GM12878 (cell line): Measurements from ENCODE around the gene SP1. TPM values are rescaled to one million over a fixed set of nuclear protein-coding genes. Genes with fewer than 3 reads are reported as not detected.
A peak's percentile ranks its signal among the peaks of the same experiment; 100 is the strongest.

Source experiments
- ATAC-seq: fragments of 200-7000 bp; cut with Tn5 transposase; 3 replicates; pipeline ENCODE4 v1.9.1; 2020; ENCODE audit warnings: mild to moderate bottlenecking, moderate library complexity
- BruUV-seq: library from RNA; stranded (reverse); fragments of 400-500 nt; replicated peaks from 2 replicates; lab custom pipeline; 2021; lab: Mats Ljungman, UMichigan
- CTCF ChIA-PET: fragments of 300-600 bp; sonication (Branson Sonifier 250); formaldehyde crosslinking; extraction: SDS; loops from one replicate; lab custom pipeline; 2021; ENCODE audit warnings: inconsistent platforms; lab: Yijun Ruan, JAX
- POLR2A ChIA-PET: fragments of 350-600 bp; formaldehyde crosslinking; extraction: SDS; loops from one replicate; lab custom pipeline; 2021; ENCODE audit warnings: inconsistent platforms; lab: Charles Lee
- RAD21 ChIA-PET: fragments of 300-600 bp; sonication (Branson Sonifier 250); formaldehyde crosslinking; loops from one replicate; lab custom pipeline; 2023; ENCODE audit warnings: antibody characterized with exemption; ENCODE audit not compliant: unreplicated experiment; lab: Charles Lee
- SMC1A ChIA-PET: fragments of 300-600 bp; sonication (Branson Sonifier 250); formaldehyde crosslinking; loops from one replicate; lab custom pipeline; 2023; ENCODE audit not compliant: unreplicated experiment, uncharacterized antibody; lab: Charles Lee
- DNase-seq: peaks from one replicate; pipeline ENCODE4 v3.0.0-alpha.2; 2011; ENCODE audit warnings: low read depth, low spot score
- FAIRE-seq: peaks from 3 replicates; lab custom pipeline; 2011; peaks lifted over from hg19 to GRCh38; lab: Jason Lieb, UNC
- H2AFZ ChIP-seq: 2 replicates; pipeline ENCODE4 v1.6.0; 2011; ENCODE audit warnings: low read depth, low read length, control low read depth; ENCODE audit not compliant: control insufficient read depth
- H3K27ac ChIP-seq: 2 replicates; pipeline ENCODE4 v1.5.1; 2011; ENCODE audit warnings: control low read depth; ENCODE audit not compliant: control insufficient read depth, insufficient read depth
- H3K27me3 ChIP-seq, 2 experiments: replicated peaks in 1 of 2; 2 replicates each; pipeline versions ENCODE4 v1.6.0 to v1.6.1; 2011; ENCODE audit warnings: low read length in 1 of 2; ENCODE audit not compliant: control insufficient read depth in 2 of 2, insufficient read depth in 2 of 2
- H3K36me3 ChIP-seq, 2 experiments: 2 replicates each; pipeline ENCODE4 v1.5.1; 2011; ENCODE audit warnings: low read length in 1 of 2; ENCODE audit not compliant: control insufficient read depth in 2 of 2, insufficient read depth in 2 of 2
- H3K4me1 ChIP-seq: 2 replicates; pipeline ENCODE4 v1.6.1; 2011; ENCODE audit warnings: mild to moderate bottlenecking, low read length, moderate library complexity, mixed read lengths; ENCODE audit not compliant: control insufficient read depth, insufficient read depth
- H3K4me2 ChIP-seq: 2 replicates; pipeline ENCODE4 v1.6.0; 2011; ENCODE audit warnings: control low read depth; ENCODE audit not compliant: control insufficient read depth, insufficient read depth
- H3K4me3 ChIP-seq: fragments of 200-600 bp; sonication (generic); 2 replicates; pipeline ENCODE4 v1.5.1; 2016
- H3K79me2 ChIP-seq: 2 replicates; pipeline ENCODE4 v1.6.0; 2011; ENCODE audit warnings: low read length; ENCODE audit not compliant: control insufficient read depth, insufficient read depth
- H3K9ac ChIP-seq: 2 replicates; pipeline ENCODE4 v1.8.0; 2011; ENCODE audit warnings: low read length, control low read depth, mixed read lengths; ENCODE audit not compliant: control insufficient read depth, insufficient read depth
- H3K9me3 ChIP-seq: replicated peaks from 3 replicates; pipeline ENCODE4 v1.5.1; 2011; ENCODE audit warnings: mild to moderate bottlenecking, low read length; ENCODE audit not compliant: control insufficient read depth, insufficient read depth
- H4K20me1 ChIP-seq: 2 replicates; pipeline ENCODE4 v1.6.0; 2011; ENCODE audit not compliant: control insufficient read depth, insufficient read depth
- NBN ChIP-seq: fragments of 450-650 bp; IDR thresholded peaks from 2 replicates; pipeline ENCODE4 v1.6.1; 2016
- POLR2AphosphoS5 ChIP-seq: IDR thresholded peaks from 2 replicates; pipeline ENCODE4 v1.6.1; 2011; ENCODE audit warnings: mild to moderate bottlenecking, low read length, inconsistent platforms
- STAT1 ChIP-seq: fragments of 450-650 bp; conservative IDR thresholded peaks from 2 replicates; pipeline ENCODE4 v1.6.1; 2014; ENCODE audit warnings: antibody characterized with exemption, mild to moderate bottlenecking
- WGBS: methylation state at CpG from one replicate; pipeline ENCODE4 v1.1.6; 2016; ENCODE audit warnings: low lambda C conversion rate; ENCODE audit not compliant: insufficient replicate concordance, insufficient coverage; ENCODE audit errors: missing lambda C conversion rate; 5-methylcytosine and 5-hydroxymethylcytosine counted together
- in situ Hi-C: fragments of 300-500 bp; cut with MboI; formaldehyde crosslinking; loops from 9 replicates; pipeline ENCODE4 v1.14.3; 2018; ENCODE audit warnings: mixed read lengths
- intact Hi-C: fragments of 100-400 bp; cut with micrococcal nuclease; formaldehyde crosslinking; loops from one replicate; pipeline ENCODE4 v1.14.2; 2022; ENCODE audit not compliant: unreplicated experiment
- polyA plus RNA-seq, 11 experiments: library from polyadenylated mRNA; depleted of rRNA in 4 of 11; unstranded in 6 of 11; stranded (reverse) in 5 of 11; fragments of >200 nt; fragmentation: Nextera tagmentation in 4 of 11; fragmentation: Illumina TruSeq in 1 of 11; extraction: Ambion mirVana in 4 of 11; extraction: Trizol in 1 of 11; gene quantifications; 1 replicate in 1 of 11; 2 replicates in 10 of 11; pipeline versions ENCODE4 v1.2.1 to v1.2.3, GENCODE V29; 2011 to 2016; ENCODE audit warnings: inconsistent platforms in 2 of 11, missing spikeins in 2 of 11, low read depth in 1 of 11
- total RNA-seq, 4 experiments: library from RNA; depleted of rRNA in 3 of 4; stranded (reverse); fragments of >200 nt in 3 of 4; fragmentation: Illumina TruSeq in 1 of 4; extraction: Trizol in 1 of 4; gene quantifications; 2 replicates each; pipeline versions ENCODE4 v1.2.1 to v1.2.3, GENCODE V29; 2013 to 2021
- TF ChIP-seq, protein P1 (sequence below): IDR thresholded peaks from 2 replicates; pipeline ENCODE4 v1.6.1; 2012; ENCODE audit warnings: mild to moderate bottlenecking, low read depth, low read length

The SP1 gene
- total and polyA plus RNA-seq, 10 of the 15 experiments (the other 5 are each of a cell fraction or from before 2014, with no cell fraction given): 3.3 to 52.0 (median 25.2) TPM

GRCh38 chr12:53454707-53455106 lies 74.7 kb downstream of the SP1 start:
- H4K20me1 ChIP-seq: peaks cover 13% of the 10 kb centered on the region

DNA sequence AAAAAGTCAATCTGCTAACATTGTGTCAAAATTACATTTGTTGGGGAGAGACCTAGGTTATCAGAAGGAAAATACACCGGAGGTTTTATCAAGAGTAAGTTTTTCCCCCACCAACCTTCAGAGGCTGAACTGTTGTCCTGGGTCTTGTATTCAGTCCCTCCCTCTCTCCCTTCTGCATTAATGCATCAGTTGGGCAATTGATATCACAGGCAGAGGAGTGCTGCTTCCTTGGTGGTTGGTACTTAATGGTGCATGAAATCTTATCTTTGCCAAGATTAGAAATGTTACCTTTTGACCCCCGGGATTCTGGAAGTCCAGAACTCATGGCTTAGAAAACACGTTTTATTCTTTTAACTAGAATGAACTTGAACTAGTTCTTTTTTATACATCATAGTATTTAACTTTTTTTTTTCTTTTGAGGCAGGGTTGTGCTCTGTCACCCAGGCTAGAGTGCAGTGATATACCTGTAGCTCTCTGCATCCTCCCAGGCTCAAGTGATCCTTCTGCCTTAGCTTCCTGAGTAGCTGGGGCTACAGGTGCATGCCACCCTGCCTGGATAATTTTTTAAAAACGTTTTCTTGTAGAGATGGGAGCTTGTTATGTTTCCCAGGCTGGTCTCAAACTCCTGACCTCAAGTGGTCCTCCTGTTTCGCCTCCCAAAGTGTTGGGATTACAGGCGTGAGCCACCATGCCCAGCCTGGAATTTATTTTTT lies 76.8 kb downstream of the SP1 start:
- CTCF ChIA-PET: interaction anchor here (4.9 kb wide), 1 partner anchor 19 kb away, joined by 30 read pairs; no protein-coding TSS in a partner anchor
- no peak overlapping the region for H3K4me2 ChIP-seq
- H3K9ac ChIP-seq: no peak overlapping the region
- no peaks in the 10 kb centered on the region for H3K9me3 ChIP-seq
- peaks cover 71% of the 10 kb centered on the region for H3K79me2 ChIP-seq
- 72% methylated on average over 6 of the region's 6 CpGs for WGBS
- TF ChIP-seq POLR2AphosphoS5: peak; percentile 38; the same call in 1 of the 2 replicates
- TF ChIP-seq, protein P1, sequence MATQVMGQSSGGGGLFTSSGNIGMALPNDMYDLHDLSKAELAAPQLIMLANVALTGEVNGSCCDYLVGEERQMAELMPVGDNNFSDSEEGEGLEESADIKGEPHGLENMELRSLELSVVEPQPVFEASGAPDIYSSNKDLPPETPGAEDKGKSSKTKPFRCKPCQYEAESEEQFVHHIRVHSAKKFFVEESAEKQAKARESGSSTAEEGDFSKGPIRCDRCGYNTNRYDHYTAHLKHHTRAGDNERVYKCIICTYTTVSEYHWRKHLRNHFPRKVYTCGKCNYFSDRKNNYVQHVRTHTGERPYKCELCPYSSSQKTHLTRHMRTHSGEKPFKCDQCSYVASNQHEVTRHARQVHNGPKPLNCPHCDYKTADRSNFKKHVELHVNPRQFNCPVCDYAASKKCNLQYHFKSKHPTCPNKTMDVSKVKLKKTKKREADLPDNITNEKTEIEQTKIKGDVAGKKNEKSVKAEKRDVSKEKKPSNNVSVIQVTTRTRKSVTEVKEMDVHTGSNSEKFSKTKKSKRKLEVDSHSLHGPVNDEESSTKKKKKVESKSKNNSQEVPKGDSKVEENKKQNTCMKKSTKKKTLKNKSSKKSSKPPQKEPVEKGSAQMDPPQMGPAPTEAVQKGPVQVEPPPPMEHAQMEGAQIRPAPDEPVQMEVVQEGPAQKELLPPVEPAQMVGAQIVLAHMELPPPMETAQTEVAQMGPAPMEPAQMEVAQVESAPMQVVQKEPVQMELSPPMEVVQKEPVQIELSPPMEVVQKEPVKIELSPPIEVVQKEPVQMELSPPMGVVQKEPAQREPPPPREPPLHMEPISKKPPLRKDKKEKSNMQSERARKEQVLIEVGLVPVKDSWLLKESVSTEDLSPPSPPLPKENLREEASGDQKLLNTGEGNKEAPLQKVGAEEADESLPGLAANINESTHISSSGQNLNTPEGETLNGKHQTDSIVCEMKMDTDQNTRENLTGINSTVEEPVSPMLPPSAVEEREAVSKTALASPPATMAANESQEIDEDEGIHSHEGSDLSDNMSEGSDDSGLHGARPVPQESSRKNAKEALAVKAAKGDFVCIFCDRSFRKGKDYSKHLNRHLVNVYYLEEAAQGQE: no peak
- FAIRE-seq (no peak), DNase-seq (no peak), ATAC-seq (no peak)
- H3K4me1 ChIP-seq: peaks cover 5% of the 10 kb centered on the region
- RAD21 ChIA-PET: no interaction called here
- in situ Hi-C loops (no loop called here), intact Hi-C loops (no loop called here)
- H2AFZ ChIP-seq: no peak overlapping the region
- no peak overlapping the region for H3K4me3 ChIP-seq
- POLR2A ChIA-PET: interaction anchor here (0.6 kb wide), 2 partner anchors 25 to 278 kb away, joined by 3 to 6 read pairs; no protein-coding TSS in a partner anchor
- H3K27ac ChIP-seq: no peak overlapping the region
- H4K20me1 ChIP-seq: peaks cover 17% of the 10 kb centered on the region
- peaks cover 16 to 67% of the 10 kb centered on the region in 2 experiments for H3K36me3 ChIP-seq
- no TSS peak for BruUV-seq
- no peaks in the 10 kb centered on the region for H3K27me3 ChIP-seq
- SMC1A ChIA-PET: interaction anchor here (0.7 to 1.0 kb wide), 2 partner anchors 17 to 371 kb away, joined by 3 to 4 read pairs; no protein-coding TSS in a partner anchor

More at GRCh38 chr12:53454707-53455106, 74.7 kb downstream of the SP1 start:
- H3K4me1 ChIP-seq: peaks cover 5% of the 10 kb centered on the region
- no peak overlapping the region for H3K9ac ChIP-seq
- RAD21 ChIA-PET: no interaction called here
- ATAC-seq (no peak), DNase-seq (no peak), FAIRE-seq (no peak)
- intact Hi-C loops (loop anchor here (5.0 kb wide), 1 partner anchor 48 kb away; the partner anchor contains the start of gene TARBP2), in situ Hi-C loops (no loop called here)
- no TSS peak for BruUV-seq
- no peak overlapping the region for H2AFZ ChIP-seq
- H3K27ac ChIP-seq: no peak overlapping the region
- peak overlapping the region; percentile 83 for H3K4me2 ChIP-seq
- TF ChIP-seq STAT1: no peak
- peak; percentile 82 for TF ChIP-seq POLR2AphosphoS5
- TF ChIP-seq NBN: no peak
- peaks cover 11 to 46% of the 10 kb centered on the region in 2 experiments for H3K36me3 ChIP-seq
- no peaks in the 10 kb centered on the region for H3K27me3 ChIP-seq
- peaks cover 55% of the 10 kb centered on the region for H3K79me2 ChIP-seq
- CTCF ChIA-PET: interaction anchor here (0.8 to 4.9 kb wide), 7 partner anchors 18 to 134 kb away, joined by 3 to 30 read pairs (median 4); partner anchors contain the start of gene TARBP2
- POLR2A ChIA-PET: interaction anchor here (0.6 to 2.5 kb wide), 8 partner anchors 11 to 130 kb away, joined by 3 to 7 read pairs (median 5); partner anchors contain the start of gene PRR13
- no peaks in the 10 kb centered on the region for H3K9me3 ChIP-seq
- SMC1A ChIA-PET: interaction anchor here (1.1 to 2.4 kb wide), 4 partner anchors 8 to 54 kb away, joined by 3 to 9 read pairs (median 5); no protein-coding TSS in a partner anchor
- peak overlapping the region; percentile 97; the same call in 1 of the 2 replicates for H3K4me3 ChIP-seq
- 95% methylated on average over 3 of the region's 3 CpGs for WGBS
